ENCODE results near the gene TSC2.
"Not testable (repeated sequence)": the region's sequence is repeated elsewhere in the genome, so short reads cannot be mapped to it uniquely, and the experiment has no call there.

TSC2 gene

GRCh38 chr16:2135770-2136490, 88.1 kb downstream of the TSC2 start, which contains the start of gene PKD1:
Gene PKD1, minus strand, starts transcription at chr16:2135898. Its CDS starts 209 bp downstream, at chr16:2135689.
- in situ Hi-C loops (cut with HindIII; ENCODE audit: low sequenced_read_pairs) = not testable (repeated sequence)
